ENCODE data around the gene GTSE1. TPM values are rescaled to one million over a fixed set of nuclear protein-coding genes. Genes with fewer than 3 reads are reported as not detected.

The GTSE1 gene
- total RNA-seq, 1 experiment from 2014 or later = 46.1 TPM

GRCh38 chr22:46349238-46349637 is 52.6 kb downstream of the GTSE1 start:
- Histone ChIP-seq H3K4me1 (ENCODE audit: control insufficient read depth in 1 of 2, insufficient read depth in 2 of 2, low read length in 2 of 2) (peaks cover 13 to 14% of the 10 kb centered on the region in 2 experiments), H3K4me3 (replicated peaks in 1 of 2; ENCODE audit: low read depth in 1 of 2, low read length in 2 of 2) (no peak overlapping the region), H3K9me2 (ENCODE audit: insufficient read depth) (no peaks in the 10 kb centered on the region), H4K20me1 (ENCODE audit: insufficient read depth) (peaks cover 3% of the 10 kb centered on the region; the same call in 1 of the 2 replicates), H3K36me3 (ENCODE audit: control insufficient read depth in 1 of 2, insufficient read depth in 2 of 2, low read length in 2 of 2) (peaks cover 50 to 71% of the 10 kb centered on the region in 2 experiments), H3K27ac (ENCODE audit: low read depth, low read length) (no peak overlapping the region), H3K9me3 (ENCODE audit: control insufficient read depth in 1 of 2, insufficient read depth in 1 of 2, low read depth in 1 of 2, low read length in 2 of 2) (no peaks in the 10 kb centered on the region), H2AFZ (ENCODE audit: low read depth, low read length, poor library complexity, severe bottlenecking) (no peak overlapping the region), H3K27me3 (ENCODE audit: insufficient read depth, low read length) (no peaks in the 10 kb centered on the region), H3K4me2 (ENCODE audit: low read length) (no peak overlapping the region), H3K79me2 (ENCODE audit: insufficient read depth, low read length) (peaks cover 38% of the 10 kb centered on the region; the same call in 1 of the 2 replicates), H3K9ac (ENCODE audit: low read length) (no peak overlapping the region)
- POLR2A ChIA-PET = no interaction called here
- ATAC-seq = no peak
- intact Hi-C loops (cut with micrococcal nuclease) = no loop called here
- no peak for TF ChIP-seq SIN3A (IDR thresholded peaks at IDR 0.05; ENCODE audit: low read depth)
- TF ChIP-seq YY1 (IDR thresholded peaks at IDR 0.05; ENCODE audit: extremely low read depth, insufficient replicate concordance, low read depth, low read length) = no peak
- no peak for TF ChIP-seq MAX (IDR thresholded peaks at IDR 0.05)
- no peak for TF ChIP-seq POLR2AphosphoS5 (IDR thresholded peaks at IDR 0.05; ENCODE audit: low read depth, low read length)
- no peak for TF ChIP-seq ZFX (IDR thresholded peaks at IDR 0.05)
- TF ChIP-seq ATF3 (IDR thresholded peaks at IDR 0.05) = no peak
- TF ChIP-seq CTCF (IDR thresholded peaks at IDR 0.05 in 2 of 3, conservative IDR thresholded peaks at IDR 0.05 in 1 of 3; ENCODE audit: borderline replicate concordance in 1 of 3, insufficient read depth in 1 of 3, low read depth in 2 of 3, low read length in 2 of 3) = no peak
- DNase-seq (ENCODE audit: low read depth, low spot score) = no peak
- BruUV-seq (replicated peaks) = no TSS peak
- CTCF ChIA-PET = no interaction called here
- RAD21 ChIA-PET (ENCODE audit: low non-redundant PET in 1 of 2, low total read pairs in 2 of 2, uncharacterized antibody in 2 of 2, unreplicated experiment in 2 of 2) = no interaction called here

GRCh38 chr22:46349681-46350080 is 53.0 kb downstream of the GTSE1 start:
- no peak for ATAC-seq
- Histone ChIP-seq H3K27me3 (ENCODE audit: insufficient read depth, low read length) (no peaks in the 10 kb centered on the region), H3K9ac (ENCODE audit: low read length) (no peak overlapping the region), H3K79me2 (ENCODE audit: insufficient read depth, low read length) (peaks cover 34% of the 10 kb centered on the region; the same call in 1 of the 2 replicates), H3K36me3 (ENCODE audit: control insufficient read depth in 1 of 2, insufficient read depth in 2 of 2, low read length in 2 of 2) (peaks cover 50 to 66% of the 10 kb centered on the region in 2 experiments), H3K9me2 (ENCODE audit: insufficient read depth) (no peaks in the 10 kb centered on the region), H3K9me3 (ENCODE audit: control insufficient read depth in 1 of 2, insufficient read depth in 1 of 2, low read depth in 1 of 2, low read length in 2 of 2) (no peaks in the 10 kb centered on the region), H3K4me3 (replicated peaks in 1 of 2; ENCODE audit: low read depth in 1 of 2, low read length in 2 of 2) (no peak overlapping the region), H3K4me2 (ENCODE audit: low read length) (no peak overlapping the region), H2AFZ (ENCODE audit: low read depth, low read length, poor library complexity, severe bottlenecking) (no peak overlapping the region), H4K20me1 (ENCODE audit: insufficient read depth) (peaks cover 3% of the 10 kb centered on the region; the same call in 1 of the 2 replicates), H3K4me1 (ENCODE audit: control insufficient read depth in 1 of 2, insufficient read depth in 2 of 2, low read length in 2 of 2) (peaks cover 13 to 14% of the 10 kb centered on the region in 2 experiments), H3K27ac (ENCODE audit: low read depth, low read length) (no peak overlapping the region)
- intact Hi-C loops (cut with micrococcal nuclease) = no loop called here
- RAD21 ChIA-PET (ENCODE audit: low non-redundant PET in 1 of 2, low total read pairs in 2 of 2, uncharacterized antibody in 2 of 2, unreplicated experiment in 2 of 2) = no interaction called here
- POLR2A ChIA-PET = no interaction called here
- no peak for DNase-seq (ENCODE audit: low read depth, low spot score)
- CTCF ChIA-PET = no interaction called here
- BruUV-seq (replicated peaks) = no TSS peak
- TF ChIP-seq TCF7L2 (IDR thresholded peaks at IDR 0.05; ENCODE audit: borderline replicate concordance, extremely low read depth, insufficient read depth, insufficient read length) (no peak), ZBTB33 (IDR thresholded peaks at IDR 0.05; ENCODE audit: extremely low read depth, insufficient replicate concordance, low read length) (no peak), CTCF (IDR thresholded peaks at IDR 0.05 in 2 of 3, conservative IDR thresholded peaks at IDR 0.05 in 1 of 3; ENCODE audit: borderline replicate concordance in 1 of 3, insufficient read depth in 1 of 3, low read depth in 2 of 3, low read length in 2 of 3) (no peak), SIN3A (IDR thresholded peaks at IDR 0.05; ENCODE audit: low read depth) (no peak), SRF (IDR thresholded peaks at IDR 0.05; ENCODE audit: low read depth) (no peak), RAD21 (IDR thresholded peaks at IDR 0.05; ENCODE audit: low read depth) (no peak), CBX3 (IDR thresholded peaks at IDR 0.05; ENCODE audit: low read depth) (no peak), FOSL1 (IDR thresholded peaks at IDR 0.05; ENCODE audit: low read depth) (no peak), JUND (IDR thresholded peaks at IDR 0.05) (no peak)
